Measurements from ENCODE around the gene TEX28.
"Not testable (repeated sequence)": the region's sequence is repeated elsewhere in the genome, so short reads cannot be mapped to it uniquely, and the experiment has no call there.

GRCh38 chrX:154343063-154343462 is 48.1 kb upstream of the TEX28 start:
- not testable (repeated sequence) for TF ChIP-seq CTCF (IDR thresholded peaks at IDR 0.05); POLR2AphosphoS5 (IDR thresholded peaks at IDR 0.05; ENCODE audit: insufficient read depth in 1 of 2, low read depth in 1 of 2)

Data from vagina (tissue), 2 donors.